ENCODE measurements around the gene SKIDA1.

SKIDA1 gene

GRCh38 chr10:21501091-21501490, 24.4 kb downstream of the SKIDA1 start:
- no peak for TF ChIP-seq PATZ1 (CRISPR knock-in tag; IDR thresholded peaks at IDR 0.05; ENCODE audit: borderline replicate concordance)
- TF ChIP-seq BACH2 (CRISPR knock-in tag; IDR thresholded peaks at IDR 0.05; ENCODE audit: borderline replicate concordance): no peak
- TF ChIP-seq ZNF565 (CRISPR knock-in tag; conservative IDR thresholded peaks at IDR 0.05; ENCODE audit: low read depth): no peak
- no peak for ATAC-seq

GRCh38 chr10:21500578-21500910, 24.9 kb downstream of the SKIDA1 start:
- TF ChIP-seq TCF4 (CRISPR knock-in tag; IDR thresholded peaks at IDR 0.05; ENCODE audit: borderline replicate concordance): no peak
- ATAC-seq: no peak

- ATAC-seq: no peak
- TF ChIP-seq ESRRG (CRISPR knock-in tag; IDR thresholded peaks at IDR 0.05): no peak
- no peak for TF ChIP-seq ZNF565 (CRISPR knock-in tag; conservative IDR thresholded peaks at IDR 0.05; ENCODE audit: low read depth)
- no peak for TF ChIP-seq PPARA (CRISPR knock-in tag; IDR thresholded peaks at IDR 0.05; ENCODE audit: borderline replicate concordance)
- no peak for TF ChIP-seq GLIS3 (CRISPR knock-in tag; IDR thresholded peaks at IDR 0.05)
- TF ChIP-seq ARNTL (CRISPR knock-in tag; IDR thresholded peaks at IDR 0.05; ENCODE audit: borderline replicate concordance, low read depth): no peak
- no peak for TF ChIP-seq PATZ1 (CRISPR knock-in tag; IDR thresholded peaks at IDR 0.05; ENCODE audit: borderline replicate concordance)
- TF ChIP-seq, protein P1, sequence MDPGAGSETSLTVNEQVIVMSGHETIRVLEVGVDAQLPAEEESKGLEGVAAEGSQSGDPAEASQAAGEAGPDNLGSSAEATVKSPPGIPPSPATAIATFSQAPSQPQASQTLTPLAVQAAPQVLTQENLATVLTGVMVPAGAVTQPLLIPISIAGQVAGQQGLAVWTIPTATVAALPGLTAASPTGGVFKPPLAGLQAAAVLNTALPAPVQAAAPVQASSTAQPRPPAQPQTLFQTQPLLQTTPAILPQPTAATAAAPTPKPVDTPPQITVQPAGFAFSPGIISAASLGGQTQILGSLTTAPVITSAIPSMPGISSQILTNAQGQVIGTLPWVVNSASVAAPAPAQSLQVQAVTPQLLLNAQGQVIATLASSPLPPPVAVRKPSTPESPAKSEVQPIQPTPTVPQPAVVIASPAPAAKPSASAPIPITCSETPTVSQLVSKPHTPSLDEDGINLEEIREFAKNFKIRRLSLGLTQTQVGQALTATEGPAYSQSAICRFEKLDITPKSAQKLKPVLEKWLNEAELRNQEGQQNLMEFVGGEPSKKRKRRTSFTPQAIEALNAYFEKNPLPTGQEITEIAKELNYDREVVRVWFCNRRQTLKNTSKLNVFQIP (CRISPR knock-in tag; IDR thresholded peaks at IDR 0.05; ENCODE audit: borderline replicate concordance, low read depth): no peak
- TF ChIP-seq ZFP30 (CRISPR knock-in tag; IDR thresholded peaks at IDR 0.05): no peak
- TF ChIP-seq SNAI2 (CRISPR knock-in tag; IDR thresholded peaks at IDR 0.05): no peak
- TF ChIP-seq, protein P2, sequence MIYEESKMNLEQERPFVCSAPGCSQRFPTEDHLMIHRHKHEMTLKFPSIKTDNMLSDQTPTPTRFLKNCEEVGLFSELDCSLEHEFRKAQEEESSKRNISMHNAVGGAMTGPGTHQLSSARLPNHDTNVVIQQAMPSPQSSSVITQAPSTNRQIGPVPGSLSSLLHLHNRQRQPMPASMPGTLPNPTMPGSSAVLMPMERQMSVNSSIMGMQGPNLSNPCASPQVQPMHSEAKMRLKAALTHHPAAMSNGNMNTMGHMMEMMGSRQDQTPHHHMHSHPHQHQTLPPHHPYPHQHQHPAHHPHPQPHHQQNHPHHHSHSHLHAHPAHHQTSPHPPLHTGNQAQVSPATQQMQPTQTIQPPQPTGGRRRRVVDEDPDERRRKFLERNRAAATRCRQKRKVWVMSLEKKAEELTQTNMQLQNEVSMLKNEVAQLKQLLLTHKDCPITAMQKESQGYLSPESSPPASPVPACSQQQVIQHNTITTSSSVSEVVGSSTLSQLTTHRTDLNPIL (CRISPR knock-in tag; IDR thresholded peaks at IDR 0.05; ENCODE audit: low read depth): no peak
- TF ChIP-seq, protein P3, sequence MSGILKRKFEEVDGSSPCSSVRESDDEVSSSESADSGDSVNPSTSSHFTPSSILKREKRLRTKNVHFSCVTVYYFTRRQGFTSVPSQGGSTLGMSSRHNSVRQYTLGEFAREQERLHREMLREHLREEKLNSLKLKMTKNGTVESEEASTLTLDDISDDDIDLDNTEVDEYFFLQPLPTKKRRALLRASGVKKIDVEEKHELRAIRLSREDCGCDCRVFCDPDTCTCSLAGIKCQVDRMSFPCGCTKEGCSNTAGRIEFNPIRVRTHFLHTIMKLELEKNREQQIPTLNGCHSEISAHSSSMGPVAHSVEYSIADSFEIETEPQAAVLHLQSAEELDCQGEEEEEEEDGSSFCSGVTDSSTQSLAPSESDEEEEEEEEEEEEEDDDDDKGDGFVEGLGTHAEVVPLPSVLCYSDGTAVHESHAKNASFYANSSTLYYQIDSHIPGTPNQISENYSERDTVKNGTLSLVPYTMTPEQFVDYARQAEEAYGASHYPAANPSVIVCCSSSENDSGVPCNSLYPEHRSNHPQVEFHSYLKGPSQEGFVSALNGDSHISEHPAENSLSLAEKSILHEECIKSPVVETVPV (CRISPR knock-in tag; IDR thresholded peaks at IDR 0.05): no peak
- TF ChIP-seq OSR1 (CRISPR knock-in tag; IDR thresholded peaks at IDR 0.05): no peak
- no peak for TF ChIP-seq TOX (CRISPR knock-in tag; IDR thresholded peaks at IDR 0.05; ENCODE audit: borderline replicate concordance)
These were observed 25.5 kb downstream of the SKIDA1 start for GRCh38 chr10:21499701-21500577.

- ATAC-seq: no peak
These were observed 26.5 kb downstream of the SKIDA1 start for GRCh38 chr10:21498986-21499385.

More at GRCh38 chr10:21498986-21499385, 26.5 kb downstream of the SKIDA1 start:
- TF ChIP-seq ZNF8 (CRISPR knock-in tag; IDR thresholded peaks at IDR 0.05): no peak
- no peak for TF ChIP-seq GLIS3 (CRISPR knock-in tag; IDR thresholded peaks at IDR 0.05)
- TF ChIP-seq TCF4 (CRISPR knock-in tag; IDR thresholded peaks at IDR 0.05; ENCODE audit: borderline replicate concordance): no peak
- TF ChIP-seq ZFP3 (CRISPR knock-in tag; IDR thresholded peaks at IDR 0.05): no peak
- TF ChIP-seq, protein P3 (CRISPR knock-in tag; IDR thresholded peaks at IDR 0.05): no peak
- no peak for TF ChIP-seq TSHZ2 (CRISPR knock-in tag; IDR thresholded peaks at IDR 0.05)
